GM21528 (cell line): ENCODE data around the gene MIPOL1.
"Not testable (repeated sequence)": the region's sequence is repeated elsewhere in the genome, so short reads cannot be mapped to it uniquely, and the experiment has no call there.

Experiments used
- ATAC-seq: cut with Tn5 transposase; IDR thresholded peaks from one replicate; pipeline ENCODE4 v1.9.1; 2021; ENCODE audit warnings: mild to moderate bottlenecking, moderate library complexity; ENCODE audit not compliant: unreplicated experiment, low FRiP score

The MIPOL1 gene

GRCh38 chr14:37186865-37187264, 10.9 kb upstream of the MIPOL1 start:
- ATAC-seq = no peak

GRCh38 chr14:37187294-37187693, 10.4 kb upstream of the MIPOL1 start:
- ATAC-seq = no peak

- not testable (repeated sequence) for ATAC-seq
Measured at GRCh38 chr14:37187840-37188577, 9.7 kb upstream of the MIPOL1 start.

GRCh38 chr14:37189733-37190132, 8.0 kb upstream of the MIPOL1 start:
- ATAC-seq = not testable (repeated sequence)

GRCh38 chr14:37194698-37195097, 3.0 kb upstream of the MIPOL1 start:
- ATAC-seq = no peak

GRCh38 chr14:37195327-37195726, 2.4 kb upstream of the MIPOL1 start:
- no peak for ATAC-seq

- no peak for ATAC-seq
Measured at GRCh38 chr14:37196604-37197420, 925 bp upstream of the MIPOL1 start.

- no peak for ATAC-seq
Measured at GRCh38 chr14:37198273-37198598, 499 bp downstream of the MIPOL1 start.

GRCh38 chr14:37198907-37199306, 1.2 kb downstream of the MIPOL1 start:
- ATAC-seq = no peak

GRCh38 chr14:37201724-37202123, 4.0 kb downstream of the MIPOL1 start:
- no peak for ATAC-seq

GRCh38 chr14:37202265-37202664, 4.5 kb downstream of the MIPOL1 start:
- ATAC-seq = no peak

GRCh38 chr14:37202812-37203211, 5.1 kb downstream of the MIPOL1 start:
- no peak for ATAC-seq

- no peak for ATAC-seq
Measured at GRCh38 chr14:37203423-37203822, 5.7 kb downstream of the MIPOL1 start.

GRCh38 chr14:37205623-37206605, 8.2 kb downstream of the MIPOL1 start:
- ATAC-seq = not testable (repeated sequence)

GRCh38 chr14:37209617-37210016, 11.9 kb downstream of the MIPOL1 start:
- ATAC-seq = not testable (repeated sequence)

- ATAC-seq = no peak
Measured at GRCh38 chr14:37210448-37210847, 12.7 kb downstream of the MIPOL1 start.

GRCh38 chr14:37213016-37213415, 15.3 kb downstream of the MIPOL1 start:
- no peak for ATAC-seq

GRCh38 chr14:37215345-37215744, 17.6 kb downstream of the MIPOL1 start:
- ATAC-seq = no peak

GRCh38 chr14:37221073-37221472, 23.3 kb downstream of the MIPOL1 start:
- no peak for ATAC-seq

GRCh38 chr14:37223947-37224474, 26.3 kb downstream of the MIPOL1 start:
- ATAC-seq = no peak
